Thyroid gland (tissue), 4 donors: Measurements from ENCODE around the gene GP5. TPM values are rescaled to one million over a fixed set of nuclear protein-coding genes. Genes with fewer than 3 reads are reported as not detected.

ENCODE experiments used
- DNase-seq, 2 donors: peaks; one replicate each; pipeline ENCODE4 v3.0.0-alpha.2; 2019
- H3K27ac ChIP-seq, 3 donors: fragments of 200-600 bp; sonication (generic); 1 replicate in 2 of 3; 2 replicates in 1 of 3; pipeline ENCODE4 v1.5.1; 2016 to 2019; ENCODE audit warnings: mild to moderate bottlenecking in 1 of 3, moderate library complexity in 1 of 3
- H3K27me3 ChIP-seq: fragments of 200-600 bp; sonication (generic); one replicate; pipeline ENCODE4 v1.5.1; 2019
- H3K36me3 ChIP-seq, 2 donors: fragments of 200-600 bp; sonication (generic); one replicate each; pipeline ENCODE4 v1.5.1; 2016 to 2019
- H3K4me1 ChIP-seq, 2 donors: fragments of 200-600 bp; sonication (generic); one replicate each; pipeline ENCODE4 v1.5.1; 2017 to 2019
- H3K4me3 ChIP-seq, 3 donors: fragments of 200-600 bp; sonication (generic); replicated peaks in 1 of 3; 1 replicate in 2 of 3; 2 replicates in 1 of 3; pipeline ENCODE4 v1.5.1; 2016; ENCODE audit warnings: mild to moderate bottlenecking in 1 of 3
- H3K9me3 ChIP-seq: fragments of 200-600 bp; sonication (generic); one replicate; pipeline ENCODE4 v1.5.1; 2017
- POLR2A ChIP-seq, 2 donors: fragments of 450-650 bp; IDR thresholded peaks; one replicate each; pipeline ENCODE4 v1.6.1; 2017; ENCODE audit warnings: antibody characterized with exemption in 2 of 2, mild to moderate bottlenecking in 2 of 2, moderate library complexity in 1 of 2
- whole genome bisulfite sequencing, 2 donors: methylation state at CpG; one replicate each; pipeline ENCODE4 v1.1.5; 2017; 5-methylcytosine and 5-hydroxymethylcytosine counted together
- intact Hi-C: fragments of 100-400 bp; cut with DNase I; formaldehyde crosslinking; loops from one replicate; pipeline ENCODE4 v1.15.1; 2023
- total RNA-seq, 4 donors: library from RNA; depleted of rRNA; stranded (reverse); fragments of >200 nt; gene quantifications; one replicate each; pipeline ENCODE4 v1.2.3, GENCODE V29; 2016
- TF ChIP-seq, protein P1 (sequence below), 6 experiments: fragments of 200-600 bp in 3 of 6; fragments of 450-650 bp in 3 of 6; sonication (generic) in 3 of 6; IDR thresholded peaks; one replicate each; pipeline ENCODE4 v1.5.1; 2016 to 2019; ENCODE audit warnings: antibody characterized with exemption in 6 of 6, mild to moderate bottlenecking in 2 of 6, inconsistent platforms in 1 of 6, moderate library complexity in 1 of 6

The GP5 gene
- total RNA-seq, 4 donors from 2014 or later, result 0.39 to 1.2 (median 0.74) TPM

GRCh38 chr3:194389269-194389668 is 9.8 kb downstream of the GP5 start:
- Histone ChIP-seq H3K36me3 (no peaks in the 10 kb centered on the region), H3K27ac (no peak overlapping the region), H3K27me3 (no peaks in the 10 kb centered on the region), H3K9me3 (no peaks in the 10 kb centered on the region), H3K4me1 (no peaks in the 10 kb centered on the region), H3K4me3 (no peak overlapping the region)
- DNase-seq, result no peak
- intact Hi-C loops, result no loop called here
- 92% methylated on average over 8 of the region's 8 CpGs for WGBS, 2 donors
- TF ChIP-seq, protein P1, sequence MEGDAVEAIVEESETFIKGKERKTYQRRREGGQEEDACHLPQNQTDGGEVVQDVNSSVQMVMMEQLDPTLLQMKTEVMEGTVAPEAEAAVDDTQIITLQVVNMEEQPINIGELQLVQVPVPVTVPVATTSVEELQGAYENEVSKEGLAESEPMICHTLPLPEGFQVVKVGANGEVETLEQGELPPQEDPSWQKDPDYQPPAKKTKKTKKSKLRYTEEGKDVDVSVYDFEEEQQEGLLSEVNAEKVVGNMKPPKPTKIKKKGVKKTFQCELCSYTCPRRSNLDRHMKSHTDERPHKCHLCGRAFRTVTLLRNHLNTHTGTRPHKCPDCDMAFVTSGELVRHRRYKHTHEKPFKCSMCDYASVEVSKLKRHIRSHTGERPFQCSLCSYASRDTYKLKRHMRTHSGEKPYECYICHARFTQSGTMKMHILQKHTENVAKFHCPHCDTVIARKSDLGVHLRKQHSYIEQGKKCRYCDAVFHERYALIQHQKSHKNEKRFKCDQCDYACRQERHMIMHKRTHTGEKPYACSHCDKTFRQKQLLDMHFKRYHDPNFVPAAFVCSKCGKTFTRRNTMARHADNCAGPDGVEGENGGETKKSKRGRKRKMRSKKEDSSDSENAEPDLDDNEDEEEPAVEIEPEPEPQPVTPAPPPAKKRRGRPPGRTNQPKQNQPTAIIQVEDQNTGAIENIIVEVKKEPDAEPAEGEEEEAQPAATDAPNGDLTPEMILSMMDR (IDR thresholded peaks at IDR 0.05), result no peak
- no peak for TF ChIP-seq POLR2A (IDR thresholded peaks at IDR 0.05)

GRCh38 chr3:194387926-194388418 is 11.1 kb downstream of the GP5 start:
- intact Hi-C loops, result no loop called here
- WGBS, 2 donors, result 97% methylated on average over 8 of the region's 8 CpGs
- H3K27me3 ChIP-seq, result no peaks in the 10 kb centered on the region
- no peak overlapping the region for H3K27ac ChIP-seq
- H3K4me1 ChIP-seq, result no peaks in the 10 kb centered on the region
- H3K4me3 ChIP-seq, result no peak overlapping the region
- no peaks in the 10 kb centered on the region for H3K36me3 ChIP-seq
- TF ChIP-seq, protein P1 (IDR thresholded peaks at IDR 0.05), result no peak
- TF ChIP-seq POLR2A (IDR thresholded peaks at IDR 0.05), result no peak
- no peaks in the 10 kb centered on the region for H3K9me3 ChIP-seq
- no peak for DNase-seq

- H3K27me3 ChIP-seq, result no peaks in the 10 kb centered on the region
- DNase-seq, result no peak
- TF ChIP-seq, protein P1 (IDR thresholded peaks at IDR 0.05), result no peak
- no peak for TF ChIP-seq POLR2A (IDR thresholded peaks at IDR 0.05)
- H3K4me1 ChIP-seq, result no peaks in the 10 kb centered on the region
- no peaks in the 10 kb centered on the region for H3K36me3 ChIP-seq
- WGBS, 2 donors, result 98% methylated on average over 5 to 6 of the region's 6 CpGs
- no peaks in the 10 kb centered on the region for H3K9me3 ChIP-seq
- no peak overlapping the region for H3K4me3 ChIP-seq
- H3K27ac ChIP-seq, result no peak overlapping the region
- intact Hi-C loops, result no loop called here
Measured at GRCh38 chr3:194387276-194387675, 11.8 kb downstream of the GP5 start.

- intact Hi-C loops, result no loop called here
- no peaks in the 10 kb centered on the region for H3K27me3 ChIP-seq
- peaks cover 0 to 3% of the 10 kb centered on the region in 2 donors for H3K4me1 ChIP-seq
- H3K9me3 ChIP-seq, result no peaks in the 10 kb centered on the region
- H3K27ac ChIP-seq, result no peak overlapping the region
- H3K4me3 ChIP-seq, result no peak overlapping the region
- no peaks in the 10 kb centered on the region for H3K36me3 ChIP-seq
- 68 to 69% methylated on average over 7 of the region's 7 CpGs for WGBS, 2 donors
- TF ChIP-seq, protein P1 (IDR thresholded peaks at IDR 0.05), result no peak
- no peak for TF ChIP-seq POLR2A (IDR thresholded peaks at IDR 0.05)
- DNase-seq, result no peak
Measured at GRCh38 chr3:194386648-194387047, 12.4 kb downstream of the GP5 start.

DNA sequence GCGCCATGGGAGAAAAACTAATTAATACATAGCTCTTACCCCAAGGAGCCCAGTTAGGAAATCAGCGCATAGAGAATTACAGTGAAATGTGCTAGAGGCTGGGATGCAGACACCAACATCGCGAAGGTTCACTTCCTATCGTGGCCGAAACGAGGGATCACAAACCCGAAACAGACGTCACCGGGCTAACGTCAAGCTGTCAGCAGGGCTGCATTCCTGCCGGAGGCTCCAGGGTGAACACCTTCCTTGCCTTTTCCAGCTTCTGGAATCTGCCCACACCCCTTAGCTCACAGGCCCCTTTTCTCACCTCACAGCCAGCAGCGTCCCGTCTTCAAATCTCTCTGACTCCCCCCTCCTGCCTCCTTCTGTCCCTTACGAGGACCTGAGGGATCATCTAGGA is 13.0 kb downstream of the GP5 start:
- H3K27ac ChIP-seq, result no peak overlapping the region
- H3K9me3 ChIP-seq, result no peaks in the 10 kb centered on the region
- WGBS, 2 donors, result 90% methylated on average over 15 of the region's 15 CpGs
- no peaks in the 10 kb centered on the region for H3K27me3 ChIP-seq
- intact Hi-C loops, result no loop called here
- H3K36me3 ChIP-seq, result no peaks in the 10 kb centered on the region
- DNase-seq, result no peak
- TF ChIP-seq POLR2A (IDR thresholded peaks at IDR 0.05), result no peak
- TF ChIP-seq, protein P1 (IDR thresholded peaks at IDR 0.05), result no peak
- H3K4me1 ChIP-seq, result peaks cover 0 to 5% of the 10 kb centered on the region in 2 donors
- no peak overlapping the region for H3K4me3 ChIP-seq
